ENCODE measurements around the gene MBNL3.
A peak's percentile ranks its signal among the peaks of the same experiment; 100 is the strongest.

The MBNL3 gene

GRCh38 chrX:132486599-132487178 lies 2.1 kb downstream of the MBNL3 start:
- H2AFZ ChIP-seq (ENCODE audit: low read depth, low read length, severe bottlenecking), result no peak overlapping the region
- H3K9me2 ChIP-seq (replicated peaks; ENCODE audit: insufficient read depth, low read length), result no peaks in the 10 kb centered on the region
- no peak overlapping the region for H3K4me3 ChIP-seq (ENCODE audit: insufficient read depth, low read length, poor library complexity, severe bottlenecking)
- H3K4me2 ChIP-seq (ENCODE audit: low read depth, low read length, poor library complexity, severe bottlenecking), result peak overlapping the region; percentile 88
- H3K79me2 ChIP-seq (ENCODE audit: insufficient read depth, low read length), result no peaks in the 10 kb centered on the region
- H4K20me1 ChIP-seq (ENCODE audit: low read depth, low read length), result no peaks in the 10 kb centered on the region
- H3K27ac ChIP-seq (ENCODE audit: low read depth, low read length), result no peak overlapping the region
- H3K27me3 ChIP-seq (ENCODE audit: low read length), result no peaks in the 10 kb centered on the region
- TF ChIP-seq CTCF (IDR thresholded peaks at IDR 0.05; ENCODE audit: insufficient read depth, low read length, poor library complexity, severe bottlenecking) (no peak), EZH2phosphoT487 (conservative IDR thresholded peaks at IDR 0.05; ENCODE audit: low read length) (no peak)
- H3F3A ChIP-seq (ENCODE audit: insufficient read depth), result peaks cover 16% of the 10 kb centered on the region; the same call in 1 of the 2 replicates
- no peaks in the 10 kb centered on the region for H3K36me3 ChIP-seq (ENCODE audit: low read length)
- no peaks in the 10 kb centered on the region for H3K9me3 ChIP-seq (ENCODE audit: insufficient read depth, low read length)
- H3K9ac ChIP-seq (ENCODE audit: low read length), result no peak overlapping the region

- no peaks in the 10 kb centered on the region for H3K27me3 ChIP-seq (ENCODE audit: low read length)
- H3K4me3 ChIP-seq (ENCODE audit: insufficient read depth, low read length, poor library complexity, severe bottlenecking), result no peak overlapping the region
- H3F3A ChIP-seq (ENCODE audit: insufficient read depth), result peaks cover 13% of the 10 kb centered on the region
- no peaks in the 10 kb centered on the region for H3K79me2 ChIP-seq (ENCODE audit: insufficient read depth, low read length)
- H3K4me2 ChIP-seq (ENCODE audit: low read depth, low read length, poor library complexity, severe bottlenecking), result peak overlapping the region; percentile 24
- H3K27ac ChIP-seq (ENCODE audit: low read depth, low read length), result no peak overlapping the region
- no peaks in the 10 kb centered on the region for H3K36me3 ChIP-seq (ENCODE audit: low read length)
- no peaks in the 10 kb centered on the region for H4K20me1 ChIP-seq (ENCODE audit: low read depth, low read length)
- TF ChIP-seq EZH2phosphoT487 (conservative IDR thresholded peaks at IDR 0.05; ENCODE audit: low read length) (no peak), CTCF (IDR thresholded peaks at IDR 0.05; ENCODE audit: insufficient read depth, low read length, poor library complexity, severe bottlenecking) (no peak)
- no peaks in the 10 kb centered on the region for H3K9me2 ChIP-seq (replicated peaks; ENCODE audit: insufficient read depth, low read length)
- no peak overlapping the region for H2AFZ ChIP-seq (ENCODE audit: low read depth, low read length, severe bottlenecking)
- H3K9ac ChIP-seq (ENCODE audit: low read length), result no peak overlapping the region
- no peaks in the 10 kb centered on the region for H3K9me3 ChIP-seq (ENCODE audit: insufficient read depth, low read length)
Measured at GRCh38 chrX:132483951-132484350, 4.9 kb downstream of the MBNL3 start.

GRCh38 chrX:132483488-132483887 lies 5.3 kb downstream of the MBNL3 start:
- H3K36me3 ChIP-seq (ENCODE audit: low read length), result no peaks in the 10 kb centered on the region
- H2AFZ ChIP-seq (ENCODE audit: low read depth, low read length, severe bottlenecking), result no peak overlapping the region
- TF ChIP-seq CTCF (IDR thresholded peaks at IDR 0.05; ENCODE audit: insufficient read depth, low read length, poor library complexity, severe bottlenecking) (no peak), EZH2phosphoT487 (conservative IDR thresholded peaks at IDR 0.05; ENCODE audit: low read length) (no peak)
- no peak overlapping the region for H3K27ac ChIP-seq (ENCODE audit: low read depth, low read length)
- no peaks in the 10 kb centered on the region for H3K9me3 ChIP-seq (ENCODE audit: insufficient read depth, low read length)
- no peaks in the 10 kb centered on the region for H3K27me3 ChIP-seq (ENCODE audit: low read length)
- no peaks in the 10 kb centered on the region for H3K9me2 ChIP-seq (replicated peaks; ENCODE audit: insufficient read depth, low read length)
- H3K79me2 ChIP-seq (ENCODE audit: insufficient read depth, low read length), result no peaks in the 10 kb centered on the region
- no peak overlapping the region for H3K9ac ChIP-seq (ENCODE audit: low read length)
- H4K20me1 ChIP-seq (ENCODE audit: low read depth, low read length), result no peaks in the 10 kb centered on the region
- no peak overlapping the region for H3K4me3 ChIP-seq (ENCODE audit: insufficient read depth, low read length, poor library complexity, severe bottlenecking)
- H3F3A ChIP-seq (ENCODE audit: insufficient read depth), result peaks cover 13% of the 10 kb centered on the region
- peak overlapping the region; percentile 24 for H3K4me2 ChIP-seq (ENCODE audit: low read depth, low read length, poor library complexity, severe bottlenecking)

Measured in SU-DHL-6 (cell line).